Right atrium auricular region (tissue), 2 donors: Measurements from ENCODE around the gene TMEM163. TPM values are rescaled to one million over a fixed set of nuclear protein-coding genes. Genes with fewer than 3 reads are reported as not detected.
"Not testable (repeated sequence)": the region's sequence is repeated elsewhere in the genome, so short reads cannot be mapped to it uniquely, and the experiment has no call there.

Source experiments
- DNase-seq: peaks from one replicate; pipeline ENCODE4 v3.0.0-alpha.2; 2019; ENCODE audit warnings: low spot score
- H3K27ac ChIP-seq, 2 donors: fragments of 200-600 bp; sonication (generic); 1 replicate in 1 of 2; 2 replicates in 1 of 2; pipeline ENCODE4 v1.5.1; 2016 to 2019
- H3K27me3 ChIP-seq, 2 donors: fragments of 200-600 bp; sonication (generic); one replicate each; pipeline versions ENCODE4 v1.5.1 to v1.6.0; 2017 to 2019
- H3K36me3 ChIP-seq: fragments of 200-600 bp; sonication (generic); one replicate; pipeline ENCODE4 v1.5.1; 2016
- H3K4me1 ChIP-seq, 2 donors: fragments of 200-600 bp; sonication (generic); one replicate each; pipeline versions ENCODE4 v1.5.1 to v1.6.0; 2017 to 2019
- H3K4me3 ChIP-seq, 2 donors: fragments of 200-600 bp; sonication (generic); 1 replicate in 1 of 2; 2 replicates in 1 of 2; pipeline ENCODE4 v1.5.1; 2017 to 2019; ENCODE audit warnings: mild to moderate bottlenecking in 1 of 2, moderate library complexity in 1 of 2
- H3K9me3 ChIP-seq, 2 donors: fragments of 200-600 bp; sonication (generic); one replicate each; pipeline ENCODE4 v1.5.1; 2019
- CTCF ChIP-seq, 2 donors: fragments of 200-600 bp; sonication (generic); IDR thresholded peaks; one replicate each; pipeline ENCODE4 v1.5.1; 2019; ENCODE audit warnings: antibody characterized with exemption in 2 of 2
- total RNA-seq, 2 donors: library from RNA; depleted of rRNA; stranded (reverse); fragments of >200 nt; gene quantifications; one replicate each; pipeline ENCODE4 v1.1.0, GENCODE V29; 2016

TMEM163 gene
- total RNA-seq, 2 donors from 2014 or later = 3.1 to 8.9 TPM

GRCh38 chr2:134660626-134661402 lies 58.0 kb downstream of the TMEM163 start:
- Histone ChIP-seq H3K27me3 (no peaks in the 10 kb centered on the region), H3K4me1 (no peaks in the 10 kb centered on the region), H3K4me3 (no peak overlapping the region), H3K9me3 (no peaks in the 10 kb centered on the region), H3K36me3 (no peaks in the 10 kb centered on the region), H3K27ac (no peak overlapping the region)
- TF ChIP-seq CTCF (IDR thresholded peaks at IDR 0.05) = no peak
- no peak for DNase-seq

DNA sequence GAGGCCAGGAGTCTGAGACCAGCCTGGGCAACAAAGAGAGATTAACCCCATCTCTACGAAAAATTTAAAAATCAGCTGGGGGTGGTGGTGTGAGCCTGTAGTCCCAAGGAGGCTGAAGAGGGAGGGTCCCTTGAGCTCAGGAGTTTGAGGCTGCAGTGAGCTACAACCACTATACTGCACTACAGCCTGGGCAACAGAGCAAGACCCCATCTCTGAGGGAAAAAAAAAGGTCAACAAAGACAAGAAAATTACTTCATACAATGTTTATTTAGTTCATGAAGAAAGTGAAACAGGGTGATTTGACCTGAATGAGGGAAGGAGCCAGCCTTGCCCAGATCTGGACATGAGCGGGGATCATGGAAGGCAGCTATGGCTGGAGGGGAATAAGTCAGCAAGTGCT lies 59.1 kb downstream of the TMEM163 start:
- Histone ChIP-seq H3K27me3 (no peaks in the 10 kb centered on the region), H3K4me3 (no peak overlapping the region), H3K27ac (no peak overlapping the region), H3K36me3 (no peaks in the 10 kb centered on the region), H3K4me1 (no peaks in the 10 kb centered on the region), H3K9me3 (no peaks in the 10 kb centered on the region)
- TF ChIP-seq CTCF (IDR thresholded peaks at IDR 0.05) = no peak
- DNase-seq = no peak

- TF ChIP-seq CTCF (IDR thresholded peaks at IDR 0.05) = peak in 1 of 2 donors; percentile 47
- DNase-seq = no peak
- no peaks in the 10 kb centered on the region for H3K36me3 ChIP-seq
Observed at GRCh38 chr2:134657650-134658250, 61.0 kb downstream of the TMEM163 start.

GRCh38 chr2:134656391-134656790 lies 62.4 kb downstream of the TMEM163 start:
- not testable (repeated sequence) for H3K4me3 ChIP-seq, H3K27ac ChIP-seq, H3K27me3 ChIP-seq, H3K4me1 ChIP-seq, DNase-seq, H3K36me3 ChIP-seq, H3K9me3 ChIP-seq

More at GRCh38 chr2:134657650-134658250, 61.0 kb downstream of the TMEM163 start:
- H3K27me3 ChIP-seq = no peaks in the 10 kb centered on the region
- H3K9me3 ChIP-seq = no peaks in the 10 kb centered on the region
- H3K27ac ChIP-seq = no peak overlapping the region
- H3K4me3 ChIP-seq = no peak overlapping the region
- H3K4me1 ChIP-seq = no peaks in the 10 kb centered on the region

GRCh38 chr2:134648586-134648985 lies 70.2 kb downstream of the TMEM163 start:
- no peak for TF ChIP-seq CTCF (IDR thresholded peaks at IDR 0.05)
- no peaks in the 10 kb centered on the region for H3K36me3 ChIP-seq
- DNase-seq = no peak
- H3K27me3 ChIP-seq = no peaks in the 10 kb centered on the region
- peaks cover 0 to 5% of the 10 kb centered on the region in 2 donors for H3K4me1 ChIP-seq
- no peak overlapping the region for H3K27ac ChIP-seq
- H3K4me3 ChIP-seq = no peak overlapping the region
- H3K9me3 ChIP-seq = no peaks in the 10 kb centered on the region

DNA sequence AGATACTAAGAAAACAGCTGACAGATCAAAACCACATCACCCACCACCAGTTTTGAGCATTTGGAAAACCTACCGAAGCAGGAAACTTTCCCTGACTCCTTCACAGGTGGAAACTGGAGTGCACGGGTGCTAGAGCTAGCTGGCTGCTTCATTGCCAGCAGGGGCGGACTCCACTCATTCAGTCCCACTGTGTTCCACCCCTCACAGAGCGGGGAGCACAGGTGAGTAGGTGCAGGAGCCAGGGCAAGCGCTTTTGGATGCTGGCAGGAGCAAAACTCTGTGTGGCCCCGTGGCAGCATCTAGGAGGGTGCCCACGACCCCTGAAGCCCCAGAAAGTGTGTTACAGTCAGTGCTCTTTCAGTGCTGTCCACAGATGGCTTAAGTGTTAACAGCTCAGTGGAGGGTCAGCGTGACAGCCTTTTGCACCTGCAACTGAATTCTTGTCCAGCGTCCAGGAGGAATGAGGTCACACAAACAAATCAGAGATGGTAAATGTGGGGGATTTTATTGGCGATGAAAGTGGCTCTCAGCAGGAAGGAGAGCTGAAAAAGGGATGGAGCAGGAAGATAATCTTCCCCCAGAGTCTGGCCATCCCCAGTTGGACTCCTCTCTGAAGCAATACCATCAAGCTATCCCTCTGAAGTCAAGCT lies 71.1 kb downstream of the TMEM163 start:
- Histone ChIP-seq H3K4me1 (peaks cover 0 to 5% of the 10 kb centered on the region in 2 donors), H3K27ac (no peak overlapping the region), H3K4me3 (no peak overlapping the region), H3K9me3 (no peaks in the 10 kb centered on the region), H3K27me3 (no peaks in the 10 kb centered on the region), H3K36me3 (no peaks in the 10 kb centered on the region)
- no peak for DNase-seq
- no peak for TF ChIP-seq CTCF (IDR thresholded peaks at IDR 0.05)
